HG03575 (cell line): ENCODE data around the gene PRKCI.
"Not testable (repeated sequence)": the region's sequence is repeated elsewhere in the genome, so short reads cannot be mapped to it uniquely, and the experiment has no call there.

Source experiments
- ATAC-seq: cut with Tn5 transposase; IDR thresholded peaks from one replicate; pipeline ENCODE4 v1.9.1; 2021; ENCODE audit not compliant: unreplicated experiment, insufficient number of reproducible peaks, low FRiP score; ENCODE audit errors: extremely low read depth

PRKCI gene

GRCh38 chr3:170275832-170276231, 53.6 kb downstream of the PRKCI start:
- ATAC-seq: no peak

- ATAC-seq: not testable (repeated sequence)
These were observed 55.1 kb downstream of the PRKCI start for GRCh38 chr3:170277311-170277710.

GRCh38 chr3:170277833-170278580, 55.8 kb downstream of the PRKCI start:
- no peak for ATAC-seq

GRCh38 chr3:170278627-170279026, 56.4 kb downstream of the PRKCI start:
- no peak for ATAC-seq

- ATAC-seq: no peak
These were observed 68.0 kb downstream of the PRKCI start for GRCh38 chr3:170290194-170290593.

- no peak for ATAC-seq
These were observed 73.4 kb downstream of the PRKCI start for GRCh38 chr3:170295586-170295985.

GRCh38 chr3:170296703-170297102, 74.5 kb downstream of the PRKCI start:
- no peak for ATAC-seq

- no peak for ATAC-seq
These were observed 79.2 kb downstream of the PRKCI start for GRCh38 chr3:170301405-170301804.

- no peak for ATAC-seq
These were observed 79.8 kb downstream of the PRKCI start for GRCh38 chr3:170302008-170302407.

- ATAC-seq: no peak
These were observed 83.8 kb downstream of the PRKCI start for GRCh38 chr3:170306015-170306414.

- no peak for ATAC-seq
These were observed 85.6 kb downstream of the PRKCI start for GRCh38 chr3:170307671-170308405.

- ATAC-seq: no peak
These were observed 86.8 kb downstream of the PRKCI start for GRCh38 chr3:170309046-170309445.

- ATAC-seq: no peak
These were observed 95.7 kb downstream of the PRKCI start for GRCh38 chr3:170317954-170318353.

GRCh38 chr3:170320461-170321121, 98.4 kb downstream of the PRKCI start:
- ATAC-seq: no peak

GRCh38 chr3:170321321-170322034, 99.3 kb downstream of the PRKCI start:
- no peak for ATAC-seq

- ATAC-seq: no peak
These were observed 100.5 kb downstream of the PRKCI start for GRCh38 chr3:170322566-170323269.

GRCh38 chr3:170323331-170323730, 101.1 kb downstream of the PRKCI start:
- ATAC-seq: no peak

- ATAC-seq: no peak
These were observed 102.7 kb downstream of the PRKCI start for GRCh38 chr3:170324962-170325361.
